Ecto neural progenitor cell (in vitro differentiated cells): ENCODE measurements around the gene GRP.

ENCODE experiments used
- DNase-seq: peaks from one replicate; pipeline ENCODE4 v3.0.0-alpha.2; 2018; ENCODE audit warnings: low spot score

Gene GRP

DNA sequence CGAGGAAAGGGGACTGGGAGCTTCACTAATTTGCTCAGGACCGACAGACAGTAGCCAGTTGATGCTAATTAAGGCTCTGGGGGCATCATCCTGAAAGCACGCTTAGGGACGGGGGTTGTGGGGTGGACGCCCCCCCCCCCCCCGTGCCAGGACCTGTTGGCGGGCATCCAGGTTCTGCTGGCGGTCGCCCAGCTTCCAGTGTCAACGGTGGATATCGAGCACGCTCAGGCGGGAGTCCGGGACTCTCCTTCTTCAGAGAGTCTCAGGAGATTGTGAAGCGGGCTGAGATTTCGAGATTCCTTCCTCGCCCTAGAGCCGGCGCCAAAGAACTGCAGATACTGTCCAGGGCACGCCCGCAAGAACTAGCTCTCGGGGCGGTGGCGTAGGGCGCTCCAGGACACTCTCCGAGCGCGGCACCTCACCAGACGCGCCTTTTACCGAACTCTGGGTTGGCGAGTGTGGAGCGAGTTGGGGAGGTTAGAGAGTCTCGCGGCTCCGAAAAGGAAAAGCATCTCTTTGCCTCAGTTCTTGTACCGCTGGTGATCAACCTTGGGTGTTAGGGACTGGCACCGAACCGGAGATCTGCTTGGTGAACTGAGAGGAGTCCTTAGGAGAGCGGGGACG is 47.7 kb downstream of the GRP start:
- DNase-seq: peak; percentile 60

DNA sequence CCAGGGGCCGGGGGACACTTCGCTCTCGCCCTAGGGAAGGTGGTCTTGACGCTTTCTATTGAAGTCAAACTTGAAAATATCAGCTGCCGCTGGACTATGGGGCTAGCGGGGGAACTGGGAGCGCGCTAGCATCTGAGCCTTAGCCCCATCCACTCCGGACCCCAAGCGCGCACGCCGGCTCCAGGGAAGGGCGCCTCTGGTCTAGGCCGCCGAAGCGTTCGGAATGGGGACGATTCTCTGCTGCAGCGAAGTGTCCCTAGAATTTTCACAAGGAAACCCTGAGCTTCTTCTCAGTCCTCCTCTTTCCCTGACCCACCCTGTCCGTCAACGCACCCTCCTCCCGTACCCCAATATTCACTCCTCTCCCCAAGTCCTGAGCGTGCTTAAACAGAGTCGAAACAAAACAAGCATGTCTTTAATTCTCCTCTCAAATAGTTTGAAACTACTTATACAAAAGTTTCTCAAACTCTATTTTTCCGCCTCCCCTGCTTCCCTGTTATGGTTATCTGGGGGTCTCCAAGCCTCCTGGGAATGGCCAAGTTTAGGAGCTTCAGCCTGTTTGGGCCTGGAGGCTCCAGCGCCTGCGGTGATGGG is 48.3 kb downstream of the GRP start:
- peak; percentile 48 for DNase-seq

DNA sequence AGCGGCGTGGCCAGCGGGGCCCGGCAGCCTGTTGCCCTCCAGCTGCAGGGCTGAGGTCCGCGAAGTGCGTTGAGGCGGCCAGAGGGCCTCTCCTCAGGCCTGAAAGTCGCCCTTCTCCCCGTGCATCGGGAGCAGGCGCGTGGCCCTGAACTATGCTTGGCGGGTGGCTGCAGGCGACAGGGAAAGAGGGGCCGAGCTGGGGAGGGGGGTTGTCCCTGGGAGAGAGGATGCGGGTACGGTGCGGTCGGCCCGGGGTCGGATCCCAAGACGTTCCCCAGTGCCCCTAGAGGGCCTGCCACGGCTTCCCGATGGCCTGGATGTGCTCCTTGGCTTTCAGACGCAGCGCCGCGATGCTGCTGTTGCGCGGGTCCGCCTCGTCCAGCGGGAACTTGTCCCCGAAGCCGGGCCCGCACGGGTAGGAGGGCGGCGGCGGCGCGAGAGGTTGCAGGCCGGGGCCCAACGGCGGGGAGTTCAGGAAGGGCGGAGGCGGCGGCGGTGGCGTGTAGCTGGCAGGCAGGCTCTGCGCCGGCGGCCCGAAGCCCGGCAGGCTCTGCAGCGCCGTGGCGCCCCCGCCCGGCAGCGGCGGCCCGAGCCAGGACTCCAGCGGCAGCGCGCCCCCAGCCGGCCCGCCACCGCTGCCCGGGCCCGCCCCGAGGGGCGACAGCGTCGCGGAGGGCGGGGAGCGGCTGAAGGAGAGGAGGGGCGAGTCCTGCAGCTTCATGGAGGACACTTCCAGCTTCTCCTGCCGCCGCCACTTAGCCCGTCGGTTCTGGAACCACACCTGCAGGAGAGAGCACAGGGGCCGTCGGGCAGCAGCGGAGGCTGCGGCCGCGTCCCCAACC is 49.0 kb downstream of the GRP start:
- DNase-seq: peak; percentile 91

DNA sequence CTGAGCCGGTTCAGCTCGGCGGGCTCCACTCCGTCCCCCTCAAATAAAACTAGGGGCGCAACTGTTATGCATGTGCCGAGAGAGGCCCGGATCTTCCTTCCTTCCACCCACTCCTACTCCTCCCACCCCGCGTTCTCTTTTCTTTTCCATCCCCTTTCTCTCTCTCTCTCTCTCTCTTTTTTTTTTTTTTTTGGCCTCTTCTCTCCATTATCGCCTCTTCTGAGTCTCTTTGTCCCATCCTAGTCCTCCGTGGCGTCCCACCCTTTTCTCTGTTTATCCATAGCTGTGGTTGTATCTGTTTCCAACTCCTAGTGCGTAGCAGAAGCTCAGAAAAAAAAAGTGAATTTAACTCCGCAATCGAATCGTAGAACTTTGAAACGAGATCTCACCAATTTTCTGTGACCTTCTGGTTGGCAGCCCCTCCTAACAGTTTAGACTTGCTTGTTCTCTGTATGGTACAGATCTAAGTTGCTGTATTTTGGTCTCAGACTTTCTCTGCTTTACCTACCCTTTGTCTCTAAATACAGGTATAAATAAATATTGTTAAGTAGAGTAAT is 49.7 kb downstream of the GRP start:
- DNase-seq: no peak

DNA sequence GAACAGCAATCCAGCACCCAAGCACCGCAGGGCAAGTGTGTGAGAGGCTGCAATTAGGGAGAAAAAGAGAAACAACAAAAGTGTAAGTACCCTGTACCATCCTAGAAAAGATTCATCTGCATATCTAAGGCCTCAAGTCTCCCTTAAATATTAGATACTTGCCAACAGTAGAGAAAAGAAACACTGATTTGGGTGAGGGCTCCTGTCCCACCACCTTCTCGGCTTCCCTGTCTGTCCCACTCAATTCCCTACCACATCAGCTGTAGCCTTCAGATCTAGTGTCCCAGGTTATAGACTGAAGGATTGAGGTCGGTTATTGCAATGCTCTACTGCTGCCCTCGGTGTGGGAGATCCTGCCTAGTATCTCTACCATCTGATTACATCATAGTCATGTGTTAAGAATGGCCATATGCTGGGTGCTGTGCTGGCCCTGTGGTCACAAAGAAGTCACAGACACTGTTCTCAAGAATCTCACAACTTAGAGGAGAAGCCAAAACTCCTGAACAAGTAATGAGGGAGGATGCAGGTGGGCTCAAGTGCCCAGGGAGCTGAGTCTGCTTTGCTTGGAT is 50.8 kb downstream of the GRP start:
- no peak for DNase-seq

DNA sequence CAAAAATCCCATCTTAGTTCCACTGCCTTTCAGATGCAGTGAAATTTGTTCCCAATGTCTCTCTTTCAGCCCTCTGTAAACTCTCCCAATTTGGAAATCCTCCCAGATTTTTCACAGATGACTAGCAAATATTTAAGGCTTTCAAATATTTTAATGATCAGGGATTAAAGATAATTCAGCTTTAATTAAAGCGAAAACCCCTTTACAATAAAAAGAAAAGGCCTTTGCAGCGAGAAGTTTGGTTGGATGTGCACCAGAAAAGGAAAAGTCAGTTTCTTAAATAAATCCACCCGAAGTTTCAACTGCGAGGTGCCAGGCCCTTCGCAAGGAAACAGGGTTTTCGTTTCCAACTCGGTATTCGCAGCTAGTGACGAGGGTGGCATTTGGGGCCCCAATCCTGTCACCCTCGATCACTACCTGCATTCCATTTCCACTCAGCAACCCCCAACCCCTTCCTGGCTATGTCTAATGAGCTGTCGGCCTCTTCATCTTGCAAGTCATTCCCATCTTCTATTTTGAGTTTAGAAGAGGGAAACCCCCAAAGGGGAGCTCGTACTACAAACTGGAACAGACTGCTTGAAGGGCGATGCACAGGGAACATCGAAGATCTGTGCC is 51.8 kb downstream of the GRP start:
- DNase-seq: no peak

DNA sequence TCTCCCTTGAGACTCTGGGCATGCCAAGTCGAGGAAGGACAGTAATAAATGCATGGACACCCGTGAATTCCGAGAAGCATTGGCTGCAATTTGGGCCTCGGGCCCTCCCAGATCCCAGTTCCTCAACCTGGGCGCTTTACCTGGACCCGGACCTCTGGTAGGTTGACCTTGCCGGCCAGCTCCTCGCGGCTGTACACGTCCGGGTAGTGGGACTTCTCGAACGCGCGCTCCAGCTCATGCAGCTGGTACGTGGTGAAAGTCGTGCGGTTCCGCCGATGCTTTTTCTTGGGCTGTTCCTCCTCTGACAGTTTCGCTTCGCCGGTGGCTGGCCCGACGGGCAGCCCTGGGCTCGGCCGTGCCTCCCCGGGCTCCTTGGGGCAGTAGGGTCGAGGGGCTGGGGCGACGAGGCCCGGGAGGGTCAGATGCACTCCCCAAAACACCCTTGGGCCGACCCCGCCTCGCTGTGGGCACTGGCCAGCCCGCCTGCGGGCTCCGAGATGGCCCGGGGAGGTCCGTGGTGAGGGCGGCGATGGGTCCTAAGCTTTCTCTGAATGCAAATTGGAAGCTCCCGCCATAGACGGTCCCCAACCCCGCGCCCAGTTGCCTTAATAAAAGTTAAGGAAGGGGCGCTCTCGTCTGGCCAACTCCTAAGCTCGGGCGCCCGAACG is 52.4 kb downstream of the GRP start:
- DNase-seq: peak; percentile 60

DNA sequence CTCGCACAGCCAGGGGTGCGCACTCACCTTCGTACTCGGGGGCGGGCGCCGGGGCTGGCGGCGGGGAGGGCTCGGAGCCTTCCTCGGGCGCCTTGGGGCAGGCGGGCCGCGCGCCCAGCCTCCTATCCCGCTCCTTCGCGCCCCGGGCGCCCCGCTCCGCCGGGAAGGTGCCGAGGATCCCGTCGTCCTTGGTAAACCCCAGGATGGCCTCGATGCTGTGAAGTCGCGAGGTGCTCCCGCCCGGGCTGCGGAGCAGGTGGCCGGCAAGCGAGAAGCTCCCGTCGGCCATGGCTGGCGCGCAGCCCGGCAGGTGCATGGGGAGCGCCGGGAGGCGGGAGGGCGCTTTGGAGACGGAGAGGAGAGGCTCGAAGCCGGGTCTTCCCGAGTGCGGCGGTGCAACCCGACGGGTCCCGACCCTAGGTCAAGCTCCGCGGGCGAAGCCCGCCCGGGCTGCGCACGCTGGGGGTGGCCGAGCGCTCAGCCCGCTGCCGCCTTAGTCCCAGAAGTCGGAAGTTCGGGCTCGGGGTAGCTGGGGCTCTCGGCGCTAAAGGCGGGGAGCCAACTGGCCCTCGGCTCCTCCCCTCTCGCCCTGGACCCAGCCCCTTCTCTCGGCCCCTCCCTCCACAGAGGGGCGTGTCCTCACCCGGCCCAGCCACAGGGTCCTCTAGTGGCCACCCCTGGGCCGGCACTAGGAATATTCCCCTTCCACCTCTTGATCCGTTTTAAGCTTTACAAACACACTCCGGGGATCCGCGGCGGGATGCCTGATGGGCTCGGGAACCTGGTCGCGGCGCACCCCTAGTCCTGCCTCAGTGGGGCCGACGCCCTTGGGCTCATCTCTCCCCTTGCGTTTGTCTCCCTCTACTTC is 53.2 kb downstream of the GRP start, which contains the start of gene RAX:
Gene RAX, minus strand, starts transcription at position 564 of the 868 bp plus-strand sequence. Its CDS starts 248 bp downstream, at position 316.
- peak; percentile 89 for DNase-seq

DNA sequence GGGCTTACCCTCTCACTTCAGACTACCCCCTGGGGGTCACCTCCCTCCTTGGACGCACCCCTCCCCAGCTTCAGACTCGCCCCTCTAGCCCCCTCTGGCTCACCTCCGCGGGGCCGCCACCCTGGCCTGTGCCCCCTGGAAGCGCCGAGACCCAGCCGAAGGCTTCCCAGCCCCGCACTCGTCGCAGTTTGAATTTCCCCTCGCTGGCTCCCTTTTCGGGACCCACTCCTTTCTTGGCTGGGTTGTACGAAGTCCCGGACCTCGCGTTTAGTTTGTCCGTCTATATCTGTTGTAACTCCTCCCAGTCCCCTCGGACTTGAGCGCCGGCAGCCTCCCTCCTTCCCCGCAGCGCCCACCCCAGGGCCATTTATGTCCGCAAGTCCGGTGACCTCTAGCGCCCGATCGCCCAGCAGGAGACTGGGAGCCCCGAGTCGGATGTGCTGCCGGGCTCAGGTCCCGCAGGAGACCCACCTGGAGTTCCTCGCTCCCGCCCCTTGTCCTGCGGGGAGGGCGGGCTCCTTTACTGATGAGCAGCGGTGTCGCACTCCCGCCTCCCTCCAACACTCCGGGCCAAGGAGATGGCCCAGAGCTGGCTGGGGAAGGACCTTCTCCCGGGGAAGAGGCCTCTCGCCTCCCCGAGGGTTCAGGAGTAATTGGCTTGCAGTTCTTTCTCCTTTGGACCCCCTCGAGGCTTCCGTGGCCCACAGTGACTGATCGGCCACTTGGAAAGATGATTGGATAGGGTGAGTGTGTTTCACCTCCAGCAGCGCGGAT is 54.0 kb downstream of the GRP start:
- DNase-seq: peak; percentile 64

DNA sequence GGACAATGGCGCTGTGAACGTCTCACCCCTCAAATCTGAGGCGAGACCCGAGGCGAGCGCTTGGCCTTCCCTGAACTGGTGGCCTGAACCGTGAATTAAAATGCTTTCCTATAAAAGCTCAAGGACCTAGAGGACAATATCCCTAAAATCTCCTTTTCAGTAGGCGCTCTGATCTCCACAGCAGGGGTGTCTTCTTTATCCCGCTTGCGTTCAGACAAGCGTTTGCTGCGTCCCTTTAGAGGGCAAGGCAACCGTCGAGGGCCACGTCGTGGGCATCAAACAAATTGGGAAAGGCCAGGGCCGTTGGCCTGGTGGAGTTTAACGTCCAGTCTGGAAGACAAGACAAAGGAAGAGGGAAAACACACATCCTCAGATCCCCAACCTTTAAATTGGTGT is 54.6 kb downstream of the GRP start:
- DNase-seq: no peak

DNA sequence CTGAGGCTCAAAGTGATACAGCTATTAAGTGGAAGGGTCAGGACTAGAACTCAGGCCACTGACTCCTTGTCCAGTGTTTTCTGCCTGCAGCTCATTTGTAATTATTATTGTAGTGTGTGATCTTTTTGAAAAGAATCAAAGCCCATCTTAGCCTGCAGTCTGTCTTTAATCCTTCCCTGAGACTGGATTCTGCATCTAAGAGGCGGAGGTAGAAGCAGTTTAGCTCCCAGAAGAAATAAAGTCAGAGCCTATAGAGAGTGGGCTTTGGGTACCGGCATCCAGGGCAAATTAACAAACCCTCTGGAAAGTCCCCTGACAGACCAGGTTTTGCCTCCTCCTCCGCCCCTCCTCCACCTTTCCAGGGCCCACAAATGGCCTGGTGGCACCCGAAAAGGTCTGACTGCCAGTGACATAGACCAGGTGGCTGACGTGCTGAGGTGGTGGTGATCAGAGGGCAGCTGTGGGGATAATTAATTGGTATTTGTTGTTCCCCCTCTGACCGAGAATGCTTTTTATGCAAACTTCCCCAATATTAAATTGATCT is 55.5 kb downstream of the GRP start:
- DNase-seq: no peak

DNA sequence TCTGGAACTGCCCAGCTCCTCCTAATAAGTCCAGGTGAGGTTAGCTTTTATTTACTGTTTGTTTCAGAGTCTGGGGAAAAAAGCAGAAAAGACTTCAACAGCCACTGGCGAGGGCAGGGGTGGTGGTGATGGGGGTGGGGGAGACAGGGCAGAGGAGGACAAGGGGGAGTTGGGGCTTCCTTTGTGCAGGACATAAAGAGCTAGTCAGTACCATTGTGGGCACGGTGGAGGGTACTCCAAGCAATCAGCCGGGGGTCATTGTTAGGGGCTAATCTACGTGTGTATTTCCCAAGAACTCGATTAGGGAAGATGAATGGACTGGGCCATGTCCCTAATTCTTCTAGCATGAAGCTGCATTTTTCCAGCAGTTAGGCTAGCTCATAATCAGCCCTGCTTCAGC is 56.1 kb downstream of the GRP start:
- peak; percentile 64 for DNase-seq

DNA sequence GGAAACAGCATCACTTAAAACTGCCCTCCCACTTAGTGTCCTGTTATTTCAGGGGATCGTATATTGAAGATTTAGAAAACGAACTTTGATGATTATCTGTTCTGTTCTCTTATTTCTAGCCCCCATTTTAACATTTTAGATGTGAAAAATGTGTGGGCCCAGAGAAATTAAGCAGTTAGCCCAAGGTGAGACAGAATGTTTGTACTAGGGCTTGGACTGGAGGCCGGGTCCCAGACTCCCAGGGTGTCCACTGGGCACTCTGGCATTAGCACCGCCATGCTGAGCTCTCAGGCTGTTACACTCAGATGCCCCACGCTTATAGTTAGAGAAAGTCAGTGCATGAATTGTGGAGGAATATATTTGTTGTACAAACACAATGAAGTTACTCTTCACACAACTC is 58.8 kb downstream of the GRP start:
- no peak for DNase-seq

DNA sequence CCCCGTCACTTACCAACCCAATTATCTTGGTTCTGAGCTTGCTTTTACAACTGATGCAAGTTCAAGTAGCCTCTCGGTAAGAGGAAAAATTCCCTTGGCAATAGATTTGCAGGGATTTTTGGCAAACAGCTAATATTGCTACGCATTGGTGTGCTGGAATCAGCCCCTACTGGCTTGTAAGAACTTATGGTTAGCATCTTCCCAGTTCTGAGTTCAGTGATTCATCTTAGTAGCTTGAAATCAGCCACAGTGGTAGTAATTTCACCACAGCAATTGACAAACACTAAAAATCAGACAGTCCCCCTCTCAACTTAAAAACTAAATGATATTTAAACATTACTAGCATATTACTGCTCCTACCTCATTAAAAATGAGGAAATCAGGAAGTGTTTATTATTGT is 59.2 kb downstream of the GRP start:
- DNase-seq: no peak

DNA sequence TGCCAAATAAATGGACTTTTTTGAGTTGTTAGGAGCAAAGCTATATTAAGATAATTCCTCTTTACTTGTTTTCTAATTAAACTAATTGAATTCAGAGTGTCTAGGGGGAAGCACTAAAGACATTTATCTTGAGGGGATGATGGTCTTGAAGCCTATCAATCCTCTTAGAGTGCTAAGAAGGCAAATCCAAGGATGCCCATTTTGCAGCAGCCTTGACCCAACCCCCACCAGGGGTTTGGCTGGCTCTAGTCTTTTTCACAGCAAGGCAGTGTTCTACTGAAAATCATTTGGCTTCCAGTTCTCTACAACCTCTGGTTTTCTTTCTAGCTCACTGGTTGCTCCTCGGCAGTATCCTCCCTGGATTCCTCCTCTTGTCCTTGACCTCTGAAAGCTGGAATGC is 59.8 kb downstream of the GRP start:
- no peak for DNase-seq
